ENCODE results near the gene TEN1. TPM values are rescaled to one million over a fixed set of nuclear protein-coding genes. Genes with fewer than 3 reads are reported as not detected.
A peak's percentile ranks its signal among the peaks of the same experiment; 100 is the strongest.
"Not testable (repeated sequence)": the region's sequence is repeated elsewhere in the genome, so short reads cannot be mapped to it uniquely, and the experiment has no call there.

TEN1 gene
- total RNA-seq, 4 donors from 2014 or later, result 20.0 to 43.6 (median 26.9) TPM

DNA sequence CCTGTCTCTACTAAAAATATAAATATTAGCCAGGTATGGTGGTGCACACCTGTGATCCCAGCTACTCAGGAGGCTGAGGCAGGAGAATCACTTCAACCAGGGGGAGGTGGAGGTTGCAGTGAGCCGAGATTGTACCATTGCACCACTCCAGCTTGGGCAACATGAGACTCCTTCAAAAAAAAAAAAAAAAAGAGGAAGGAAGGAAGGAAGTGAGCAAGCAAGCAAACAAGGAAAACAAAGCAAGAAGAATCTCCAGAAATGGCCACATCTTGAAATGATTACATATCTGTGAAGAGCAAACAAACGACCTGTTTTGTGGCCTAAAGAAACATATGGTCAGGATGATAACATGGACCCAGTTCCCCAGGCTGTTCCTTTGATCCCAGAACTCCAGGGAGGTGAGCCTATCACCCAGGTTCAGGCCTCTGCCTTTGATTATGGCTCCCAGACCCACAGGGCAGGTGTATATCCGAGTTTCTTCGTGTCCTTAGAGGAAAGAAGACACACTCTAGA is 9.0 kb upstream of the TEN1 start:
- H3K4me1 ChIP-seq, result peaks cover 11% of the 10 kb centered on the region
- H3K27ac ChIP-seq, result peak overlapping the region; percentile 45
- H3K4me3 ChIP-seq, result no peak overlapping the region
- no peaks in the 10 kb centered on the region for H3K9me3 ChIP-seq
- WGBS, result 53% methylated on average over 4 of the region's 4 CpGs
- H3K27me3 ChIP-seq, result no peaks in the 10 kb centered on the region
- TF ChIP-seq EP300 (IDR thresholded peaks at IDR 0.05) (no peak), POLR2AphosphoS5 (IDR thresholded peaks at IDR 0.05) (no peak), POLR2A (IDR thresholded peaks at IDR 0.05) (no peak)
- TF ChIP-seq, protein P1, sequence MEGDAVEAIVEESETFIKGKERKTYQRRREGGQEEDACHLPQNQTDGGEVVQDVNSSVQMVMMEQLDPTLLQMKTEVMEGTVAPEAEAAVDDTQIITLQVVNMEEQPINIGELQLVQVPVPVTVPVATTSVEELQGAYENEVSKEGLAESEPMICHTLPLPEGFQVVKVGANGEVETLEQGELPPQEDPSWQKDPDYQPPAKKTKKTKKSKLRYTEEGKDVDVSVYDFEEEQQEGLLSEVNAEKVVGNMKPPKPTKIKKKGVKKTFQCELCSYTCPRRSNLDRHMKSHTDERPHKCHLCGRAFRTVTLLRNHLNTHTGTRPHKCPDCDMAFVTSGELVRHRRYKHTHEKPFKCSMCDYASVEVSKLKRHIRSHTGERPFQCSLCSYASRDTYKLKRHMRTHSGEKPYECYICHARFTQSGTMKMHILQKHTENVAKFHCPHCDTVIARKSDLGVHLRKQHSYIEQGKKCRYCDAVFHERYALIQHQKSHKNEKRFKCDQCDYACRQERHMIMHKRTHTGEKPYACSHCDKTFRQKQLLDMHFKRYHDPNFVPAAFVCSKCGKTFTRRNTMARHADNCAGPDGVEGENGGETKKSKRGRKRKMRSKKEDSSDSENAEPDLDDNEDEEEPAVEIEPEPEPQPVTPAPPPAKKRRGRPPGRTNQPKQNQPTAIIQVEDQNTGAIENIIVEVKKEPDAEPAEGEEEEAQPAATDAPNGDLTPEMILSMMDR (IDR thresholded peaks at IDR 0.05), result no peak
- peaks cover 27% of the 10 kb centered on the region for H3K36me3 ChIP-seq
- no peak for DNase-seq (ENCODE audit: low spot score in 2 of 2)

DNA sequence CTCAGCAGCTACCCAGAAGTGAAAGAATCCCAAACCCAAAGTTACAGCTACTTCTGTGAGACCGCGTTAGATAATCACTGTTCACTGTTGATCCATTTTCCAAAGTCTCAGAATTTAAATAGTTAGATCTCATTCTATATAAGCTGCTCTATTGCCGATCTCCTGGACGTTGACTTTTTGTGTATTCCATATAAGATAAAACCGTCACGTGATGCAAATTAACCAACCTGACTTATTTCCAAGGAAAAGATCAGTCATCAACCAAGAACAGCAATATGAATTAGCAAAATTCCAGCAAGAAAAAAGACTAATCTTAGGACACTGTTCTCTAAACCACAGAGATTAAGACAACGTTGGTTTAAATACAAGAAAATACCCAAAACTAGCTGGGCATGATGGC is 8.4 kb upstream of the TEN1 start:
- WGBS, result 89% methylated on average over 7 of the region's 7 CpGs
- Histone ChIP-seq H3K9me3 (no peaks in the 10 kb centered on the region), H3K27ac (peak overlapping the region; percentile 45), H3K27me3 (no peaks in the 10 kb centered on the region), H3K4me3 (no peak overlapping the region), H3K4me1 (peaks cover 13% of the 10 kb centered on the region), H3K36me3 (peaks cover 27% of the 10 kb centered on the region)
- TF ChIP-seq, protein P1 (IDR thresholded peaks at IDR 0.05), result no peak
- TF ChIP-seq EP300 (IDR thresholded peaks at IDR 0.05) (no peak), POLR2A (IDR thresholded peaks at IDR 0.05) (no peak), POLR2AphosphoS5 (IDR thresholded peaks at IDR 0.05) (no peak)
- no peak for DNase-seq (ENCODE audit: low spot score in 2 of 2)

DNA sequence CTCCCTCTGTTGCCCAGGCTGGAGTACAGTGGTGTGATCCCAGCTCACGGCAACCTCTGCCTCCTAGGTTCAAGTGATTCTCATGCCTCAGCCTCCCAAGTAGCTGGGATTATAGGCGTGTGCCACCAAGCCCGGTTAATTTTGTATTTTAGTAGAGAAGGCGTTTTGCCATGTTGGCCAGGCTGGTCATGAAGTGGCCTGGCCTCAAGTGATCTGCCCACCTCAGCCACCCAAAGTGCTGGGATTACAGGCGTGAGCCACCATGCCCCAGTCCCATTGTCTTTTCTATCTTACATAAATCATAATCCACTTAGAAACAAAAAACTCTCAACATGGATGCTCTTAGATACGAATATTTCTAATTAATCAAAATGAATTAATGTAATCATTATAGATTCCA is 3.9 kb upstream of the TEN1 start:
- H3K27me3 ChIP-seq, H3K27ac ChIP-seq, H3K9me3 ChIP-seq, H3K4me3 ChIP-seq: not testable (repeated sequence)
- DNase-seq (ENCODE audit: low spot score in 2 of 2), result peak in 1 of 2 donors; percentile 3
- peaks cover 18% of the 10 kb centered on the region for H3K36me3 ChIP-seq
- 92% methylated on average over 6 of the region's 6 CpGs for WGBS
- peaks cover 45% of the 10 kb centered on the region for H3K4me1 ChIP-seq

DNA sequence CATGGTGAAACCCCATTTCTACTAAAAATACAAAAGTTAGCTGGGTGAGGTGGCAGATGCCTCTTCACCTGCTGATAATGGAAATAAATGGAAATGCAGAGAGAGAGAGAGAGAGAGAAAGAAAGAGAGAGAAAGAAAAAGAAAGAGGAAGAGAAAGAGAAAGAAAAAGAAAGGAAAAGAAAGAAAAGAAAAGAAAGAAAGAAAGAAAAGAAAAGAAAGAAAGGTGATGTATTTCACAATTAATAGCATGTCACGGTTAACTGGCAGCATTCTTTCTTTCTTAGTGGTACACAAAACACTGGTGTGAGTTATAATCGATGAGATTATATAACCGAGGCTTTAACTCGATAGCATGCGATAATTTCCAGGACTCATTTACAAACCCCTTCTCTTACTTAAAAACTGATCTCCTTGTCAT is 3.3 kb upstream of the TEN1 start:
- H3K27ac ChIP-seq, result peak overlapping the region; percentile 35
- no peaks in the 10 kb centered on the region for H3K27me3 ChIP-seq
- TF ChIP-seq, protein P1 (IDR thresholded peaks at IDR 0.05), result no peak
- TF ChIP-seq POLR2AphosphoS5 (IDR thresholded peaks at IDR 0.05) (no peak), POLR2A (IDR thresholded peaks at IDR 0.05) (no peak), EP300 (IDR thresholded peaks at IDR 0.05) (no peak)
- DNase-seq (ENCODE audit: low spot score in 2 of 2), result no peak
- peak overlapping the region; percentile 82 for H3K4me3 ChIP-seq
- H3K36me3 ChIP-seq, result peaks cover 18% of the 10 kb centered on the region
- peaks cover 45% of the 10 kb centered on the region for H3K4me1 ChIP-seq
- H3K9me3 ChIP-seq, result no peaks in the 10 kb centered on the region
- WGBS, result 29% methylated on average over 5 of the region's 5 CpGs

DNA sequence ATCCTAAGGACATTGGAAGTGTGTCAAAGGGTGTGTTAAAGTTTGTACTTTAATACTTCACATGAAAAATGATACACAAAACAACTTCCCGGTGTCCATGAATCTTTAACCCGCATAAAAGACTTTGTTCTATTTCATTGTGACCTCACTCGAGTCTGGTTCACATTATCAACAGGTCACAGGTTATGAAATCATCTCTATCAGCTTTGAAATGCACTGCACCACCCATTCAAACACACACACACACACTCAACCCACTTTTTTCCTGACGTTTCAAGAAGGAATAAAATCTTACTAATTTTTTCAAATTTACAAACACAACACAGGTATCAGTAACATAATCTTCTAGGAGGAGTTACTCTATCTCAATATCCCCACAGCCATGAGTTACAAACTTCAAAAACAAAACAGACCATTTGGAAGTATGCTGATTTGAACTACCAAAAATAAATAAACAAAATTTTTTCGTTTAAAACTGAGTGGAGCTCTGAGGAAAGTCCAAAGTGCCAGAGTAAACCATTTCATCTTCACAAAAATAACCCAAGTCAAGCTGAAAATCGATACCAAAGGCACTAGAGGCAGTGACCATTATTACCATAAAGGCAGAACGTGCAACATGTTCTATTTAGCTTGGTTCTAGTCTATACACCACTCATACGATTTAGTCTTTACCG is 2.7 kb upstream of the TEN1 start:
- Histone ChIP-seq H3K4me1 (peaks cover 49% of the 10 kb centered on the region), H3K27me3 (no peaks in the 10 kb centered on the region), H3K9me3 (no peaks in the 10 kb centered on the region), H3K36me3 (peaks cover 18% of the 10 kb centered on the region), H3K4me3 (peak overlapping the region; percentile 82), H3K27ac (peak overlapping the region; percentile 35)
- TF ChIP-seq EP300 (IDR thresholded peaks at IDR 0.05) (no peak), POLR2AphosphoS5 (IDR thresholded peaks at IDR 0.05) (no peak), POLR2A (IDR thresholded peaks at IDR 0.05) (no peak)
- TF ChIP-seq, protein P1 (IDR thresholded peaks at IDR 0.05), result no peak
- WGBS, result 37% methylated on average over 9 of the region's 9 CpGs
- no peak for DNase-seq (ENCODE audit: low spot score in 2 of 2)
